ENCODE results near the gene TNFRSF25. TPM values are rescaled to one million over a fixed set of nuclear protein-coding genes. Genes with fewer than 3 reads are reported as not detected.

TNFRSF25 gene
- total and polyA plus RNA-seq, 2 experiments from 2014 or later = 3.1 to 5.6 TPM

GRCh38 chr1:6507461-6507911 lies 41.5 kb upstream of the TNFRSF25 start:
- in situ Hi-C loops (cut with MboI) = no loop called here
- WGBS, 2 experiments (ENCODE audit: low coverage in 1 of 2, low lambda C conversion rate in 2 of 2, missing lambda C conversion rate in 2 of 2) = 30 to 32% methylated on average over 12 of the region's 12 CpGs
- Histone ChIP-seq H3K9me2 (ENCODE audit: insufficient read depth) (no peaks in the 10 kb centered on the region), H3K27ac (no peak overlapping the region), H4K20me1 (ENCODE audit: insufficient read depth) (no peaks in the 10 kb centered on the region), H3K9ac (no peak overlapping the region), H2AFZ (no peak overlapping the region), H3K4me1 (ENCODE audit: insufficient read depth) (no peaks in the 10 kb centered on the region), H3K9me3 (ENCODE audit: low read depth) (no peaks in the 10 kb centered on the region), H3F3A (ENCODE audit: insufficient read depth) (no peaks in the 10 kb centered on the region), H3K79me2 (ENCODE audit: insufficient read depth) (no peaks in the 10 kb centered on the region), H3K4me3 (no peak overlapping the region), H3K36me3 (ENCODE audit: low read depth) (no peaks in the 10 kb centered on the region), H3K4me2 (ENCODE audit: unreplicated experiment) (no peak overlapping the region), H3K27me3 (replicated peaks; ENCODE audit: insufficient read depth) (no peaks in the 10 kb centered on the region)
- DNase-seq = no peak
- no peak for TF ChIP-seq EZH2 (IDR thresholded peaks at IDR 0.05; ENCODE audit: insufficient read depth, poor library complexity, severe bottlenecking)
- no peak for TF ChIP-seq EZH2phosphoT487 (IDR thresholded peaks at IDR 0.05; ENCODE audit: insufficient read depth, low read depth)

GRCh38 chr1:6507037-6507428 lies 41.1 kb upstream of the TNFRSF25 start:
- Histone ChIP-seq H3K9me3 (ENCODE audit: low read depth) (no peaks in the 10 kb centered on the region), H3K27me3 (replicated peaks; ENCODE audit: insufficient read depth) (no peaks in the 10 kb centered on the region), H3K9ac (no peak overlapping the region), H4K20me1 (ENCODE audit: insufficient read depth) (no peaks in the 10 kb centered on the region), H2AFZ (no peak overlapping the region), H3K4me2 (ENCODE audit: unreplicated experiment) (no peak overlapping the region), H3K79me2 (ENCODE audit: insufficient read depth) (no peaks in the 10 kb centered on the region), H3K36me3 (ENCODE audit: low read depth) (no peaks in the 10 kb centered on the region), H3K4me1 (ENCODE audit: insufficient read depth) (no peaks in the 10 kb centered on the region), H3K27ac (no peak overlapping the region), H3K4me3 (no peak overlapping the region), H3K9me2 (ENCODE audit: insufficient read depth) (no peaks in the 10 kb centered on the region), H3F3A (ENCODE audit: insufficient read depth) (no peaks in the 10 kb centered on the region)
- in situ Hi-C loops (cut with MboI) = no loop called here
- TF ChIP-seq EZH2 (IDR thresholded peaks at IDR 0.05; ENCODE audit: insufficient read depth, poor library complexity, severe bottlenecking) = no peak
- TF ChIP-seq EZH2phosphoT487 (IDR thresholded peaks at IDR 0.05; ENCODE audit: insufficient read depth, low read depth) = no peak
- DNase-seq = no peak
- 71 to 75% methylated on average over 7 of the region's 7 CpGs for WGBS, 2 experiments (ENCODE audit: low coverage in 1 of 2, low lambda C conversion rate in 2 of 2, missing lambda C conversion rate in 2 of 2)

- no peaks in the 10 kb centered on the region for H4K20me1 ChIP-seq (ENCODE audit: insufficient read depth)
- H3K36me3 ChIP-seq (ENCODE audit: low read depth) = no peaks in the 10 kb centered on the region
- H3F3A ChIP-seq (ENCODE audit: insufficient read depth) = no peaks in the 10 kb centered on the region
- TF ChIP-seq EZH2 (IDR thresholded peaks at IDR 0.05; ENCODE audit: insufficient read depth, poor library complexity, severe bottlenecking) (no peak), EZH2phosphoT487 (IDR thresholded peaks at IDR 0.05; ENCODE audit: insufficient read depth, low read depth) (no peak)
- H3K27me3 ChIP-seq (replicated peaks; ENCODE audit: insufficient read depth) = no peaks in the 10 kb centered on the region
- no peaks in the 10 kb centered on the region for H3K9me2 ChIP-seq (ENCODE audit: insufficient read depth)
- 71% methylated on average over 19 to 30 of the region's 31 CpGs for WGBS, 2 experiments (ENCODE audit: low coverage in 1 of 2, low lambda C conversion rate in 2 of 2, missing lambda C conversion rate in 2 of 2)
- H3K9ac ChIP-seq = no peak overlapping the region
- in situ Hi-C loops (cut with MboI) = no loop called here
- no peak overlapping the region for H2AFZ ChIP-seq
- DNase-seq = no peak
- H3K4me1 ChIP-seq (ENCODE audit: insufficient read depth) = no peaks in the 10 kb centered on the region
- no peak overlapping the region for H3K27ac ChIP-seq
- H3K4me3 ChIP-seq = no peak overlapping the region
- H3K79me2 ChIP-seq (ENCODE audit: insufficient read depth) = no peaks in the 10 kb centered on the region
- no peak overlapping the region for H3K4me2 ChIP-seq (ENCODE audit: unreplicated experiment)
- H3K9me3 ChIP-seq (ENCODE audit: low read depth) = no peaks in the 10 kb centered on the region
These were observed 40.5 kb upstream of the TNFRSF25 start for GRCh38 chr1:6506210-6507036.

GRCh38 chr1:6505367-6506209 lies 39.6 kb upstream of the TNFRSF25 start:
- no peak overlapping the region for H3K9ac ChIP-seq
- H3K9me3 ChIP-seq (ENCODE audit: low read depth) = no peaks in the 10 kb centered on the region
- no peak overlapping the region for H2AFZ ChIP-seq
- H3K36me3 ChIP-seq (ENCODE audit: low read depth) = no peaks in the 10 kb centered on the region
- 69 to 80% methylated on average over 19 to 31 of the region's 31 CpGs for WGBS, 2 experiments (ENCODE audit: low coverage in 1 of 2, low lambda C conversion rate in 2 of 2, missing lambda C conversion rate in 2 of 2)
- no peaks in the 10 kb centered on the region for H4K20me1 ChIP-seq (ENCODE audit: insufficient read depth)
- H3K4me2 ChIP-seq (ENCODE audit: unreplicated experiment) = no peak overlapping the region
- H3K27ac ChIP-seq = no peak overlapping the region
- H3K79me2 ChIP-seq (ENCODE audit: insufficient read depth) = no peaks in the 10 kb centered on the region
- no peaks in the 10 kb centered on the region for H3K27me3 ChIP-seq (replicated peaks; ENCODE audit: insufficient read depth)
- no peak overlapping the region for H3K4me3 ChIP-seq
- TF ChIP-seq EZH2phosphoT487 (IDR thresholded peaks at IDR 0.05; ENCODE audit: insufficient read depth, low read depth) (no peak), EZH2 (IDR thresholded peaks at IDR 0.05; ENCODE audit: insufficient read depth, poor library complexity, severe bottlenecking) (no peak)
- no peaks in the 10 kb centered on the region for H3K9me2 ChIP-seq (ENCODE audit: insufficient read depth)
- no peak for DNase-seq
- H3F3A ChIP-seq (ENCODE audit: insufficient read depth) = no peaks in the 10 kb centered on the region
- no peaks in the 10 kb centered on the region for H3K4me1 ChIP-seq (ENCODE audit: insufficient read depth)
- in situ Hi-C loops (cut with MboI) = no loop called here
